Peyer's patch (tissue), 4 donors: Measurements from ENCODE around the gene AP4E1.

Experiments used
- CTCF ChIP-seq, 6 experiments: fragments of 450-650 bp in 4 of 6; fragments of 200-600 bp in 2 of 6; sonication (generic) in 1 of 6; IDR thresholded peaks; one replicate each; pipeline ENCODE4 v1.5.1; 2017 to 2019; ENCODE audit warnings: antibody characterized with exemption in 6 of 6, mild to moderate bottlenecking in 3 of 6, moderate library complexity in 1 of 6
- POLR2A ChIP-seq, 2 donors: fragments of 450-650 bp; IDR thresholded peaks; one replicate each; pipeline ENCODE4 v1.5.1; 2017; ENCODE audit warnings: antibody characterized with exemption in 2 of 2, mild to moderate bottlenecking in 2 of 2, moderate library complexity in 2 of 2

GRCh38 chr15:50959717-50960116 is 51.2 kb downstream of the AP4E1 start:
- TF ChIP-seq CTCF (IDR thresholded peaks at IDR 0.05) (no peak), POLR2A (IDR thresholded peaks at IDR 0.05) (no peak)
